ENCODE measurements around the gene CBX6. TPM values are rescaled to one million over a fixed set of nuclear protein-coding genes. Genes with fewer than 3 reads are reported as not detected.

The CBX6 gene
- total and polyA plus RNA-seq, 10 of the 15 experiments (the other 5 are each of a cell fraction or from before 2014, with no cell fraction given): 3.6 to 142 (median 37.4) TPM

- no peak for TF ChIP-seq GATAD2B (conservative IDR thresholded peaks at IDR 0.05; ENCODE audit: low read depth)
- no peak for TF ChIP-seq BCL11A (IDR thresholded peaks at IDR 0.05; ENCODE audit: low read depth, low read length)
- no peak for TF ChIP-seq RAD51 (IDR thresholded peaks at IDR 0.05)
- TF ChIP-seq YBX1 (IDR thresholded peaks at IDR 0.05): no peak
- no peak for TF ChIP-seq ZBTB11 (CRISPR knock-in tag; IDR thresholded peaks at IDR 0.05)
- TF ChIP-seq ASH2L (IDR thresholded peaks at IDR 0.05; ENCODE audit: borderline replicate concordance, low read depth): no peak
- TF ChIP-seq SMAD1 (IDR thresholded peaks at IDR 0.05; ENCODE audit: low read depth, partially characterized antibody): no peak
- TF ChIP-seq STAT1 (conservative IDR thresholded peaks at IDR 0.05): no peak
- no peak for TF ChIP-seq ZBTB4 (CRISPR knock-in tag; IDR thresholded peaks at IDR 0.05)
- TF ChIP-seq ZNF687 (IDR thresholded peaks at IDR 0.05): no peak
- TF ChIP-seq TCF12 (IDR thresholded peaks at IDR 0.05; ENCODE audit: low read depth, low read length): no peak
Measured at GRCh38 chr22:38823637-38824036, 48.4 kb downstream of the CBX6 start (continued).
